Measurements from ENCODE around the gene TEAD4.

TEAD4 gene

GRCh38 chr12:2998789-2999264, 39.6 kb downstream of the TEAD4 start:
- WGBS, 2 experiments, result 29 to 35% methylated on average over 12 of the region's 12 CpGs
- no peaks in the 10 kb centered on the region for H3K9me3 ChIP-seq (ENCODE audit: control insufficient read depth, low read length)
- no peaks in the 10 kb centered on the region for H3K27me3 ChIP-seq (ENCODE audit: control insufficient read depth, insufficient read depth, low read length, poor library complexity, severe bottlenecking)
- H3K36me3 ChIP-seq (ENCODE audit: control insufficient read depth, insufficient read depth, low read length), result no peaks in the 10 kb centered on the region
- H3K4me3 ChIP-seq (ENCODE audit: insufficient read depth, low read depth, low read length), result no peak overlapping the region
- peaks cover 18% of the 10 kb centered on the region for H3K4me1 ChIP-seq (ENCODE audit: control insufficient read depth, insufficient read depth, low read length)
- no peak overlapping the region for H3K27ac ChIP-seq (ENCODE audit: insufficient read depth, low read depth, low read length, poor library complexity, severe bottlenecking)

- Histone ChIP-seq H3K36me3 (ENCODE audit: control insufficient read depth, insufficient read depth, low read length) (no peaks in the 10 kb centered on the region), H3K27me3 (ENCODE audit: control insufficient read depth, insufficient read depth, low read length, poor library complexity, severe bottlenecking) (no peaks in the 10 kb centered on the region), H3K4me3 (ENCODE audit: insufficient read depth, low read depth, low read length) (no peak overlapping the region), H3K4me1 (ENCODE audit: control insufficient read depth, insufficient read depth, low read length) (peaks cover 18% of the 10 kb centered on the region), H3K27ac (ENCODE audit: insufficient read depth, low read depth, low read length, poor library complexity, severe bottlenecking) (no peak overlapping the region), H3K9me3 (ENCODE audit: control insufficient read depth, low read length) (no peaks in the 10 kb centered on the region)
- 69 to 70% methylated on average over 23 of the region's 23 CpGs for WGBS, 2 experiments
Measured at GRCh38 chr12:2999265-2999841, 40.2 kb downstream of the TEAD4 start.

- no peak overlapping the region for H3K4me3 ChIP-seq (ENCODE audit: insufficient read depth, low read depth, low read length)
- no peaks in the 10 kb centered on the region for H3K27me3 ChIP-seq (ENCODE audit: control insufficient read depth, insufficient read depth, low read length, poor library complexity, severe bottlenecking)
- H3K27ac ChIP-seq (ENCODE audit: insufficient read depth, low read depth, low read length, poor library complexity, severe bottlenecking), result no peak overlapping the region
- WGBS, 2 experiments, result 75 to 76% methylated on average over 12 to 13 of the region's 13 CpGs
- no peaks in the 10 kb centered on the region for H3K36me3 ChIP-seq (ENCODE audit: control insufficient read depth, insufficient read depth, low read length)
- H3K4me1 ChIP-seq (ENCODE audit: control insufficient read depth, insufficient read depth, low read length), result peaks cover 18% of the 10 kb centered on the region
- H3K9me3 ChIP-seq (ENCODE audit: control insufficient read depth, low read length), result no peaks in the 10 kb centered on the region
Measured at GRCh38 chr12:3000548-3001275, 41.5 kb downstream of the TEAD4 start.

GRCh38 chr12:3002646-3003045, 43.4 kb downstream of the TEAD4 start:
- H3K4me1 ChIP-seq (ENCODE audit: control insufficient read depth, insufficient read depth, low read length), result peaks cover 18% of the 10 kb centered on the region
- H3K9me3 ChIP-seq (ENCODE audit: control insufficient read depth, low read length), result no peaks in the 10 kb centered on the region
- WGBS, 2 experiments, result 93 to 95% methylated on average over 5 of the region's 5 CpGs
- no peak overlapping the region for H3K4me3 ChIP-seq (ENCODE audit: insufficient read depth, low read depth, low read length)
- no peaks in the 10 kb centered on the region for H3K36me3 ChIP-seq (ENCODE audit: control insufficient read depth, insufficient read depth, low read length)
- H3K27ac ChIP-seq (ENCODE audit: insufficient read depth, low read depth, low read length, poor library complexity, severe bottlenecking), result no peak overlapping the region
- no peaks in the 10 kb centered on the region for H3K27me3 ChIP-seq (ENCODE audit: control insufficient read depth, insufficient read depth, low read length, poor library complexity, severe bottlenecking)

GRCh38 chr12:3003357-3003992, 44.3 kb downstream of the TEAD4 start:
- no peak overlapping the region for H3K4me3 ChIP-seq (ENCODE audit: insufficient read depth, low read depth, low read length)
- H3K36me3 ChIP-seq (ENCODE audit: control insufficient read depth, insufficient read depth, low read length), result no peaks in the 10 kb centered on the region
- no peaks in the 10 kb centered on the region for H3K9me3 ChIP-seq (ENCODE audit: control insufficient read depth, low read length)
- no peak overlapping the region for H3K27ac ChIP-seq (ENCODE audit: insufficient read depth, low read depth, low read length, poor library complexity, severe bottlenecking)
- H3K27me3 ChIP-seq (ENCODE audit: control insufficient read depth, insufficient read depth, low read length, poor library complexity, severe bottlenecking), result no peaks in the 10 kb centered on the region
- peaks cover 18% of the 10 kb centered on the region for H3K4me1 ChIP-seq (ENCODE audit: control insufficient read depth, insufficient read depth, low read length)
- WGBS, 2 experiments, result 77 to 80% methylated on average over 15 of the region's 15 CpGs

GRCh38 chr12:3004655-3005565, 45.7 kb downstream of the TEAD4 start:
- no peaks in the 10 kb centered on the region for H3K36me3 ChIP-seq (ENCODE audit: control insufficient read depth, insufficient read depth, low read length)
- no peak overlapping the region for H3K4me3 ChIP-seq (ENCODE audit: insufficient read depth, low read depth, low read length)
- 92 to 94% methylated on average over 14 of the region's 15 CpGs for WGBS, 2 experiments
- no peaks in the 10 kb centered on the region for H3K27me3 ChIP-seq (ENCODE audit: control insufficient read depth, insufficient read depth, low read length, poor library complexity, severe bottlenecking)
- H3K9me3 ChIP-seq (ENCODE audit: control insufficient read depth, low read length), result no peaks in the 10 kb centered on the region
- H3K27ac ChIP-seq (ENCODE audit: insufficient read depth, low read depth, low read length, poor library complexity, severe bottlenecking), result no peak overlapping the region
- peaks cover 4% of the 10 kb centered on the region for H3K4me1 ChIP-seq (ENCODE audit: control insufficient read depth, insufficient read depth, low read length)

- WGBS, 2 experiments, result 93 to 95% methylated on average over 8 of the region's 8 CpGs
- no peaks in the 10 kb centered on the region for H3K36me3 ChIP-seq (ENCODE audit: control insufficient read depth, insufficient read depth, low read length)
Measured at GRCh38 chr12:3005736-3006135, 46.5 kb downstream of the TEAD4 start.

GRCh38 chr12:3009780-3010179, 50.6 kb downstream of the TEAD4 start:
- Histone ChIP-seq H3K36me3 (ENCODE audit: control insufficient read depth, insufficient read depth, low read length) (no peaks in the 10 kb centered on the region), H3K4me3 (ENCODE audit: insufficient read depth, low read depth, low read length) (no peak overlapping the region), H3K9me3 (ENCODE audit: control insufficient read depth, low read length) (no peaks in the 10 kb centered on the region), H3K4me1 (ENCODE audit: control insufficient read depth, insufficient read depth, low read length) (no peaks in the 10 kb centered on the region), H3K27me3 (ENCODE audit: control insufficient read depth, insufficient read depth, low read length, poor library complexity, severe bottlenecking) (no peaks in the 10 kb centered on the region), H3K27ac (ENCODE audit: insufficient read depth, low read depth, low read length, poor library complexity, severe bottlenecking) (no peak overlapping the region)
- WGBS, 2 experiments, result 94 to 97% methylated on average over 14 of the region's 14 CpGs

More at GRCh38 chr12:3005736-3006135, 46.5 kb downstream of the TEAD4 start:
- Histone ChIP-seq H3K27me3 (ENCODE audit: control insufficient read depth, insufficient read depth, low read length, poor library complexity, severe bottlenecking) (no peaks in the 10 kb centered on the region), H3K4me1 (ENCODE audit: control insufficient read depth, insufficient read depth, low read length) (no peaks in the 10 kb centered on the region), H3K27ac (ENCODE audit: insufficient read depth, low read depth, low read length, poor library complexity, severe bottlenecking) (no peak overlapping the region), H3K4me3 (ENCODE audit: insufficient read depth, low read depth, low read length) (no peak overlapping the region), H3K9me3 (ENCODE audit: control insufficient read depth, low read length) (no peaks in the 10 kb centered on the region)

- Histone ChIP-seq H3K4me1 (ENCODE audit: control insufficient read depth, insufficient read depth, low read length) (no peaks in the 10 kb centered on the region), H3K9me3 (ENCODE audit: control insufficient read depth, low read length) (no peaks in the 10 kb centered on the region), H3K36me3 (ENCODE audit: control insufficient read depth, insufficient read depth, low read length) (no peaks in the 10 kb centered on the region), H3K27me3 (ENCODE audit: control insufficient read depth, insufficient read depth, low read length, poor library complexity, severe bottlenecking) (no peaks in the 10 kb centered on the region), H3K27ac (ENCODE audit: insufficient read depth, low read depth, low read length, poor library complexity, severe bottlenecking) (no peak overlapping the region), H3K4me3 (ENCODE audit: insufficient read depth, low read depth, low read length) (no peak overlapping the region)
- WGBS, 2 experiments, result 91 to 94% methylated on average over 22 of the region's 22 CpGs
Measured at GRCh38 chr12:3010214-3010930, 51.2 kb downstream of the TEAD4 start.
